IMR-90 (cell line): ENCODE results near the gene ARMS2. TPM values are rescaled to one million over a fixed set of nuclear protein-coding genes. Genes with fewer than 3 reads are reported as not detected.

Experiments used
- ATAC-seq: fragments of 200-7000 bp; cut with Tn5 transposase; 2 replicates; pipeline ENCODE4 v1.9.1; 2020; ENCODE audit warnings: low read depth, mild to moderate bottlenecking, moderate library complexity
- BruUV-seq: library from RNA; stranded (reverse); fragments of 400-500 nt; replicated peaks from 2 replicates; lab custom pipeline; 2021; lab: Mats Ljungman, UMichigan
- CTCF ChIA-PET: fragments of 300-600 bp; formaldehyde crosslinking; extraction: SDS; loops from one replicate; lab custom pipeline; 2021; ENCODE audit warnings: antibody characterized with exemption; lab: Yijun Ruan, JAX
- POLR2A ChIA-PET: fragments of 300-600 bp; sonication (Branson Sonifier 250); formaldehyde crosslinking; loops from one replicate; lab custom pipeline; 2022; ENCODE audit warnings: antibody characterized with exemption; ENCODE audit not compliant: unreplicated experiment; lab: Charles Lee
- DNase-seq: peaks from one replicate; pipeline ENCODE4 v3.0.0; 2013
- H2AFZ ChIP-seq: replicated peaks from 2 replicates; pipeline ENCODE3; 2013; ENCODE audit warnings: low read length, mild to moderate bottlenecking; ENCODE audit not compliant: poor library complexity
- H2AK5ac ChIP-seq: 2 replicates; pipeline ENCODE4 v1.6.1; 2013; ENCODE audit warnings: low read depth, low read length, inconsistent platforms
- H2AK9ac ChIP-seq: replicated peaks from 2 replicates; pipeline ENCODE3; 2013; ENCODE audit warnings: mild to moderate bottlenecking, low read depth, low read length, moderate library complexity; ENCODE audit not compliant: poor library complexity
- H2BK120ac ChIP-seq: 2 replicates; pipeline ENCODE4 v1.6.1; 2013; ENCODE audit warnings: low read depth, low read length, inconsistent platforms
- H2BK15ac ChIP-seq: 3 replicates; pipeline ENCODE4 v1.6.1; 2013; ENCODE audit warnings: low read depth, low read length, inconsistent platforms
- H2BK20ac ChIP-seq: 2 replicates; pipeline ENCODE4 v1.6.1; 2013; ENCODE audit warnings: low read depth, mild to moderate bottlenecking, inconsistent platforms, low read length, moderate library complexity
- H2BK5ac ChIP-seq: 2 replicates; pipeline ENCODE4 v1.6.1; 2013; ENCODE audit warnings: mild to moderate bottlenecking, low read depth, low read length, inconsistent platforms; ENCODE audit not compliant: poor library complexity, severe bottlenecking
- H3K14ac ChIP-seq: replicated peaks from 2 replicates; pipeline ENCODE4 v1.6.1; 2013; ENCODE audit warnings: low read depth, low read length, inconsistent platforms
- H3K18ac ChIP-seq: 2 replicates; pipeline ENCODE4 v1.6.1; 2013; ENCODE audit warnings: low read depth, low read length, control low read depth
- H3K23ac ChIP-seq: 2 replicates; pipeline ENCODE4 v1.6.1; 2013; ENCODE audit warnings: low read depth, low read length, inconsistent platforms
- H3K27ac ChIP-seq: 2 replicates; pipeline ENCODE4 v1.5.1; 2013; ENCODE audit warnings: mild to moderate bottlenecking, control low read depth, low read length; ENCODE audit not compliant: insufficient read depth
- H3K27me3 ChIP-seq: 2 replicates; pipeline ENCODE4 v1.6.1; 2013; ENCODE audit warnings: low read length; ENCODE audit not compliant: control insufficient read depth, insufficient read depth
- H3K36me3 ChIP-seq: 2 replicates; pipeline ENCODE4 v1.6.1; 2013; ENCODE audit warnings: low read length, mixed read lengths; ENCODE audit not compliant: control insufficient read depth, insufficient read depth
- H3K4ac ChIP-seq: 2 replicates; pipeline ENCODE4 v1.6.1; 2013; ENCODE audit warnings: low read depth, low read length, inconsistent platforms
- H3K4me1 ChIP-seq: 2 replicates; pipeline ENCODE4 v1.6.1; 2013; ENCODE audit warnings: low read length, mixed read lengths; ENCODE audit not compliant: control insufficient read depth, insufficient read depth
- H3K4me2 ChIP-seq: 2 replicates; pipeline ENCODE4 v1.6.1; 2013; ENCODE audit warnings: low read depth, mild to moderate bottlenecking, control low read depth, low read length, moderate library complexity
- H3K4me3 ChIP-seq: 2 replicates; pipeline ENCODE4 v1.5.1; 2013; ENCODE audit warnings: low read depth, mild to moderate bottlenecking, control low read depth, low read length, moderate library complexity; ENCODE audit not compliant: insufficient read depth
- H3K56ac ChIP-seq: 2 replicates; pipeline ENCODE4 v1.6.1; 2013; ENCODE audit warnings: low read length, inconsistent platforms; ENCODE audit not compliant: insufficient read depth; ENCODE audit errors: extremely low read depth
- H3K79me1 ChIP-seq, 2 experiments: 2 replicates each; pipeline ENCODE4 v1.6.1; 2013; ENCODE audit warnings: low read length in 2 of 2, inconsistent platforms in 1 of 2, low read depth in 1 of 2
- H3K9ac ChIP-seq: 2 replicates; pipeline ENCODE4 v1.6.1; 2013; ENCODE audit warnings: low read depth, low read length, control low read depth
- H3K9me1 ChIP-seq: 2 replicates; pipeline ENCODE4 v1.6.1; 2013; ENCODE audit warnings: low read length, inconsistent platforms; ENCODE audit not compliant: insufficient read depth
- H3K9me3 ChIP-seq: 2 replicates; pipeline ENCODE4 v1.6.1; 2013; ENCODE audit warnings: low read length; ENCODE audit not compliant: control insufficient read depth, insufficient read depth
- H4K20me1 ChIP-seq: 2 replicates; pipeline ENCODE4 v1.6.1; 2013; ENCODE audit warnings: low read length, inconsistent platforms; ENCODE audit not compliant: insufficient read depth
- H4K5ac ChIP-seq: 2 replicates; pipeline ENCODE4 v1.6.1; 2013; ENCODE audit warnings: mild to moderate bottlenecking, low read depth, low read length, control low read depth
- H4K8ac ChIP-seq, 2 experiments: 2 replicates each; pipeline ENCODE4 v1.6.1; 2013; ENCODE audit warnings: low read depth in 2 of 2, low read length in 2 of 2, control low read depth in 1 of 2, inconsistent platforms in 1 of 2
- H4K91ac ChIP-seq: 2 replicates; pipeline ENCODE4 v1.6.1; 2013; ENCODE audit warnings: low read depth, low read length, inconsistent platforms; ENCODE audit not compliant: insufficient read depth
- BHLHE40 ChIP-seq: fragments of 150-350 bp; IDR thresholded peaks from 2 replicates; pipeline ENCODE4 v1.6.1; 2016; ENCODE audit warnings: mild to moderate bottlenecking, low read depth, low read length
- CEBPB ChIP-seq: IDR thresholded peaks from 2 replicates; pipeline ENCODE4 v1.6.1; 2012; ENCODE audit warnings: low read depth, low read length, improper control_type of control experiment
- CTCF ChIP-seq: conservative IDR thresholded peaks from 2 replicates; pipeline ENCODE4 v1.5.1; 2012; ENCODE audit warnings: mild to moderate bottlenecking, low read depth, low read length, improper control_type of control experiment
- FOS ChIP-seq: fragments of 150-350 bp; IDR thresholded peaks from 2 replicates; pipeline ENCODE4 v1.6.1; 2016; ENCODE audit warnings: low read depth, low read length
- MAFK ChIP-seq: IDR thresholded peaks from 2 replicates; pipeline ENCODE4 v1.6.1; 2012; ENCODE audit warnings: low read depth, low read length, improper control_type of control experiment
- MAZ ChIP-seq: IDR thresholded peaks from 2 replicates; pipeline ENCODE4 v1.6.1; 2012; ENCODE audit warnings: low read depth, mild to moderate bottlenecking, low read length, improper control_type of control experiment, moderate library complexity, borderline replicate concordance
- NFE2L2 ChIP-seq: fragments of 150-350 bp; IDR thresholded peaks from 2 replicates; pipeline ENCODE4 v1.6.1; 2016; ENCODE audit warnings: low read depth, mild to moderate bottlenecking, low read length
- POLR2A ChIP-seq: IDR thresholded peaks from 2 replicates; pipeline ENCODE4 v1.6.1; 2012; ENCODE audit warnings: mild to moderate bottlenecking, low read depth, low read length
- RAD21 ChIP-seq: IDR thresholded peaks from 2 replicates; pipeline ENCODE4 v1.6.1; 2012; ENCODE audit warnings: low read length, improper control_type of control experiment
- RFX5 ChIP-seq: IDR thresholded peaks from 2 replicates; pipeline ENCODE4 v1.8.0; 2012; ENCODE audit warnings: low read depth, mild to moderate bottlenecking, low read length, moderate library complexity
- USF2 ChIP-seq: fragments of 150-350 bp; IDR thresholded peaks from 2 replicates; pipeline ENCODE4 v1.6.1; 2017; ENCODE audit warnings: mild to moderate bottlenecking, antibody characterized with exemption, low read length, low read depth
- WGBS, 2 experiments: methylation state at CpG; one replicate each; pipeline versions ENCODE4 v1.1.5 to v1.1.7; 2013; ENCODE audit warnings: missing lambda C conversion rate in 2 of 2; ENCODE audit not compliant: insufficient read length in 1 of 2; ENCODE audit errors: extremely low coverage in 2 of 2; 5-methylcytosine and 5-hydroxymethylcytosine counted together
- dilution Hi-C: fragments of 300-500 bp; cut with HindIII; formaldehyde crosslinking; loops from one replicate; pipeline ENCODE4 v1.14.3; 2018; ENCODE audit warnings: low sequenced_read_pairs; ENCODE audit not compliant: unreplicated experiment
- in situ Hi-C: fragments of 300-500 bp; cut with MboI; formaldehyde crosslinking; loops from 3 replicates; pipeline ENCODE4 v1.14.3; 2019; ENCODE audit warnings: low sequenced_read_pairs, inconsistent platforms, mixed read lengths
- intact Hi-C: fragments of 100-400 bp; cut with micrococcal nuclease; formaldehyde crosslinking; loops from 2 replicates; pipeline ENCODE4 v1.10.0; 2022
- polyA plus RNA-seq, 3 experiments: library from polyadenylated mRNA; depleted of rRNA; stranded (reverse); fragments of >200 nt; gene quantifications; 2 replicates each; pipeline ENCODE4 v1.2.3, GENCODE V29; 2012; ENCODE audit warnings: low replicate concordance in 1 of 3
- total RNA-seq: library from RNA; depleted of rRNA; stranded (reverse); fragments of >200 nt; gene quantifications from 2 replicates; pipeline ENCODE4 v1.2.3, GENCODE V29; 2012

Gene ARMS2
- total and polyA plus RNA-seq, 2 of the 4 experiments (the other 2 are of a cell fraction) = not detected

GRCh38 chr10:122475591-122476332 lies 21.3 kb downstream of the ARMS2 start:
- no peak overlapping the region for H4K5ac ChIP-seq
- WGBS, 2 experiments = 27% methylated on average over 9 of the region's 16 CpGs; no CpG with 5 or more reads in 1 of the 2 experiments
- H3K9me3 ChIP-seq = no peaks in the 10 kb centered on the region
- no peak overlapping the region for H3K4me3 ChIP-seq
- 0 out of 2 replicates have a peak overlapping the region, but pooled peaks have one; percentile 0 for H4K91ac ChIP-seq
- no peaks in the 10 kb centered on the region for H3K36me3 ChIP-seq
- no peak overlapping the region for H4K8ac ChIP-seq
- H3K18ac ChIP-seq = no peak overlapping the region
- ATAC-seq (peak; percentile 93), DNase-seq (peak; percentile 39)
- no peak overlapping the region for H2BK15ac ChIP-seq
- 0 out of 2 replicates have a peak overlapping the region, but pooled peaks have one; percentile 35 for H2AK5ac ChIP-seq
- H3K27me3 ChIP-seq = no peaks in the 10 kb centered on the region
- H3K23ac ChIP-seq = 0 out of 2 replicates have a peak overlapping the region, but pooled peaks have one; percentile 13
- no peak overlapping the region for H3K56ac ChIP-seq
- H3K9me1 ChIP-seq = peaks cover 9% of the 10 kb centered on the region
- peaks cover 19% of the 10 kb centered on the region for H3K4me1 ChIP-seq
- TF ChIP-seq CEBPB = no peak
- TF ChIP-seq USF2 = no peak
- TF ChIP-seq RFX5 = no peak
- TF ChIP-seq RAD21 = no peak
- TF ChIP-seq POLR2A = no peak
- TF ChIP-seq MAFK = no peak
- no peak for TF ChIP-seq NFE2L2
- no peak for TF ChIP-seq FOS
- no peak for TF ChIP-seq CTCF
- no peak for TF ChIP-seq BHLHE40
- no peak for TF ChIP-seq MAZ
- dilution Hi-C loops (no loop called here), in situ Hi-C loops (no loop called here), intact Hi-C loops (no loop called here)
- peak overlapping the region; percentile 5; the same call in 1 of the 2 replicates for H3K9ac ChIP-seq
- H3K4ac ChIP-seq = peak overlapping the region; percentile 41
- POLR2A ChIA-PET = no interaction called here
- H3K4me2 ChIP-seq = peak overlapping the region; percentile 26; the same call in 1 of the 2 replicates
- H3K14ac ChIP-seq = 0 out of 2 replicates have a peak overlapping the region, but pooled peaks have one; percentile 1
- peaks cover 4 to 21% of the 10 kb centered on the region in 2 experiments for H3K79me1 ChIP-seq
- peak overlapping the region; percentile 83 for H2AFZ ChIP-seq
- no peaks in the 10 kb centered on the region; the same call in 1 of the 2 replicates for H4K20me1 ChIP-seq
- BruUV-seq = no TSS peak
- H2BK20ac ChIP-seq = no peak overlapping the region
- H2AK9ac ChIP-seq = no peak overlapping the region
- H2BK5ac ChIP-seq = no peak overlapping the region
- no peak overlapping the region for H2BK120ac ChIP-seq
- CTCF ChIA-PET = interaction anchor here (2.2 kb wide), 1 partner anchor 90 kb away, joined by 5 read pairs; no protein-coding TSS in a partner anchor
- 0 out of 2 replicates have a peak overlapping the region, but pooled peaks have one; percentile 5 for H3K27ac ChIP-seq
